MM.1S (cell line): Measurements from ENCODE around the gene LGSN.
"Not testable (repeated sequence)": the region's sequence is repeated elsewhere in the genome, so short reads cannot be mapped to it uniquely, and the experiment has no call there.

Experiments
- CTCF ChIP-seq: fragments of 300-600 bp; sonication (generic); IDR thresholded peaks from 2 replicates; pipeline ENCODE4 v1.5.1; 2016; ENCODE audit warnings: antibody characterized with exemption, low read length, mixed read lengths
- EZH2 ChIP-seq: fragments of 300-600 bp; sonication (generic); optimal IDR thresholded peaks from 2 replicates; pipeline ENCODE3; 2017; ENCODE audit warnings: low read depth, mild to moderate bottlenecking, antibody characterized with exemption, low read length, mixed read lengths
- EZH2phosphoT487 ChIP-seq: fragments of 300-600 bp; sonication (generic); IDR thresholded peaks from 2 replicates; pipeline ENCODE4 v1.6.1; 2018; ENCODE audit warnings: antibody characterized with exemption, low read length

- TF ChIP-seq CTCF, EZH2, EZH2phosphoT487: not testable (repeated sequence)
These were observed 93.8 kb downstream of the LGSN start for GRCh38 chr6:63225987-63226386.
